ENCODE measurements around the gene CALCB.

DNA sequence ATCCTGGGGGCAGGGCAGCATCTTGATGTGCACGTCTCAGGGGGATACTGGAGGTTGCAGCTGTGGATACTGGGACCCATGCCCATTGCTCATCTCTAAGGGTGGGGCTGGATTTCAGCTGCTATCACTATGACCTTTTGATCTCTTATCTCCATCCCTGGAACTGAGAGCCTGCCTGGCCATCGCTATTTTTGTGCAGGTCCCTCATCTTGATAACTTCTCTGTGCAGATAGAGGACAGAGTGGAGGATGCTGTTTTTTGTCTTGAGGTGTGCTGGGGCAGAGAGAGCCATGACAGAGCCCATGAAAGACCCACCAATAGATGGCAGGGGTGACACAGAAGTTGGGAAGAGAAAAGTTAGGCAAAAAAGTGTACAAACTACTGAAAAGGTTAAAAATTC is 36.2 kb downstream of the CALCB start:
- TF ChIP-seq POLR2AphosphoS5 (IDR thresholded peaks at IDR 0.05) (no peak), POLR2A (IDR thresholded peaks at IDR 0.05) (no peak)
- TF ChIP-seq, protein P1, sequence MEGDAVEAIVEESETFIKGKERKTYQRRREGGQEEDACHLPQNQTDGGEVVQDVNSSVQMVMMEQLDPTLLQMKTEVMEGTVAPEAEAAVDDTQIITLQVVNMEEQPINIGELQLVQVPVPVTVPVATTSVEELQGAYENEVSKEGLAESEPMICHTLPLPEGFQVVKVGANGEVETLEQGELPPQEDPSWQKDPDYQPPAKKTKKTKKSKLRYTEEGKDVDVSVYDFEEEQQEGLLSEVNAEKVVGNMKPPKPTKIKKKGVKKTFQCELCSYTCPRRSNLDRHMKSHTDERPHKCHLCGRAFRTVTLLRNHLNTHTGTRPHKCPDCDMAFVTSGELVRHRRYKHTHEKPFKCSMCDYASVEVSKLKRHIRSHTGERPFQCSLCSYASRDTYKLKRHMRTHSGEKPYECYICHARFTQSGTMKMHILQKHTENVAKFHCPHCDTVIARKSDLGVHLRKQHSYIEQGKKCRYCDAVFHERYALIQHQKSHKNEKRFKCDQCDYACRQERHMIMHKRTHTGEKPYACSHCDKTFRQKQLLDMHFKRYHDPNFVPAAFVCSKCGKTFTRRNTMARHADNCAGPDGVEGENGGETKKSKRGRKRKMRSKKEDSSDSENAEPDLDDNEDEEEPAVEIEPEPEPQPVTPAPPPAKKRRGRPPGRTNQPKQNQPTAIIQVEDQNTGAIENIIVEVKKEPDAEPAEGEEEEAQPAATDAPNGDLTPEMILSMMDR (IDR thresholded peaks at IDR 0.05), result no peak

Measured in gastroesophageal sphincter (tissue), 3 donors.